K562 (cell line): ENCODE data around the gene FBXL12. TPM values are rescaled to one million over a fixed set of nuclear protein-coding genes. Genes with fewer than 3 reads are reported as not detected.

Source experiments
- ATAC-seq: fragments of 200-7000 bp; cut with Tn5 transposase; 3 replicates; pipeline ENCODE4 v1.9.1; 2020; ENCODE audit warnings: moderate library complexity
- BruUV-seq: library from RNA; stranded (reverse); fragments of 400-500 nt; replicated peaks from 2 replicates; lab custom pipeline; 2021; lab: Mats Ljungman, UMichigan
- CTCF ChIA-PET: fragments of 300-600 bp; formaldehyde crosslinking; extraction: SDS; loops from one replicate; lab custom pipeline; 2021; ENCODE audit warnings: low intra/inter-chr PET ratio; lab: Yijun Ruan, JAX
- POLR2A ChIA-PET: fragments of 300-600, 350-650 bp; sonication (Branson Sonifier 250); formaldehyde crosslinking; extraction: SDS; loops from one replicate; lab custom pipeline; 2021; ENCODE audit warnings: antibody characterized with exemption, inconsistent platforms; lab: Yijun Ruan, JAX
- DNase-seq, 4 experiments: peaks; one replicate each; pipeline versions ENCODE4 v3.0.0 to v3.0.0-alpha.2; 2011 to 2018; ENCODE audit warnings: low spot score in 3 of 4, mixed read lengths in 3 of 4; ENCODE audit errors: extremely low read depth in 1 of 4
- FAIRE-seq: peaks from 2 replicates; lab custom pipeline; 2011; peaks lifted over from hg19 to GRCh38; lab: Jason Lieb, UNC
- H2AFZ ChIP-seq: 2 replicates; pipeline ENCODE4 v1.6.0; 2011; ENCODE audit warnings: low read depth, low read length, control low read depth, inconsistent platforms
- H3K27ac ChIP-seq: fragments of 200-600 bp; 3 replicates; pipeline ENCODE4 v1.8.0; 2011; ENCODE audit warnings: low read depth, mild to moderate bottlenecking, control low read depth, inconsistent platforms, low read length, moderate library complexity, mixed read lengths; ENCODE audit errors: extremely low read depth
- H3K27me3 ChIP-seq, 2 experiments: fragments of 300-600 bp in 1 of 2; 2 replicates in 1 of 2; 3 replicates in 1 of 2; pipeline versions ENCODE4 v1.6.0 to v1.8.0; 2011; ENCODE audit warnings: inconsistent platforms in 2 of 2, low read length in 2 of 2, mild to moderate bottlenecking in 1 of 2, mixed read lengths in 1 of 2, moderate library complexity in 1 of 2; ENCODE audit not compliant: control insufficient read depth in 2 of 2, insufficient read depth in 2 of 2
- H3K36me3 ChIP-seq: fragments of 300-600 bp; 3 replicates; pipeline ENCODE4 v1.8.0; 2011; ENCODE audit warnings: mild to moderate bottlenecking, low read length, inconsistent platforms; ENCODE audit not compliant: control insufficient read depth, insufficient read depth
- H3K4me1 ChIP-seq, 2 experiments: fragments of 200-600 bp in 1 of 2; replicated peaks in 1 of 2; 2 replicates in 1 of 2; 3 replicates in 1 of 2; pipeline versions ENCODE4 v1.5.1 to v1.8.0; 2011; ENCODE audit warnings: inconsistent platforms in 2 of 2, low read length in 2 of 2, mild to moderate bottlenecking in 1 of 2, mixed read lengths in 1 of 2, moderate library complexity in 1 of 2; ENCODE audit not compliant: control insufficient read depth in 2 of 2, insufficient read depth in 2 of 2
- H3K4me2 ChIP-seq: 2 replicates; pipeline ENCODE4 v1.6.1; 2011; ENCODE audit warnings: low read length, control low read depth, inconsistent platforms, mixed read lengths; ENCODE audit not compliant: insufficient read depth
- H3K4me3 ChIP-seq: fragments of 200-600 bp; sonication (generic), shearing (Covaris generic); 2 replicates; pipeline ENCODE4 v1.5.1; 2016; ENCODE audit warnings: control low read depth, inconsistent platforms
- H3K79me2 ChIP-seq: fragments of 200-600 bp; 3 replicates; pipeline ENCODE4 v1.8.0; 2011; ENCODE audit warnings: low read length, inconsistent platforms; ENCODE audit not compliant: control insufficient read depth, insufficient read depth
- H3K9ac ChIP-seq, 2 experiments: 2 replicates each; pipeline versions ENCODE4 v1.6.0 to v1.6.1; 2011; ENCODE audit warnings: low read depth in 2 of 2, low read length in 2 of 2, control low read depth in 1 of 2, inconsistent platforms in 1 of 2, mild to moderate bottlenecking in 1 of 2, mixed read lengths in 1 of 2; ENCODE audit not compliant: insufficient read depth in 1 of 2
- H3K9me1 ChIP-seq: one replicate; pipeline ENCODE4 v1.6.0; 2011; ENCODE audit warnings: inconsistent platforms, mild to moderate bottlenecking, low read length, moderate library complexity; ENCODE audit not compliant: control insufficient read depth, insufficient read depth
- H3K9me3 ChIP-seq: replicated peaks from 2 replicates; pipeline ENCODE4 v1.5.1; 2011; ENCODE audit warnings: low read depth, low read length, inconsistent platforms; ENCODE audit not compliant: control insufficient read depth, insufficient read depth
- H4K20me1 ChIP-seq: replicated peaks from 2 replicates; pipeline ENCODE4 v1.6.1; 2011; ENCODE audit warnings: low read length, inconsistent platforms, mixed read lengths; ENCODE audit not compliant: control insufficient read depth, insufficient read depth
- BCOR ChIP-seq: fragments of 450-650 bp; IDR thresholded peaks from 2 replicates; pipeline ENCODE4 v1.6.1; 2016
- HDGF ChIP-seq: fragments of 450-650 bp; IDR thresholded peaks from 2 replicates; pipeline ENCODE4 v1.6.1; 2016
- KDM1A ChIP-seq, 2 experiments: fragments of 450-650 bp; IDR thresholded peaks; 2 replicates each; pipeline ENCODE4 v1.6.1; 2016; ENCODE audit warnings: mild to moderate bottlenecking in 2 of 2
- MED1 ChIP-seq: sonication (generic); formaldehyde crosslinking; IDR thresholded peaks from 2 replicates; pipeline ENCODE4 v1.8.1; 2023; ENCODE audit warnings: missing genetic modification reagents, borderline replicate concordance
- RBM25 ChIP-seq: fragments of 200-400 bp; formaldehyde crosslinking; IDR thresholded peaks from 2 replicates; pipeline ENCODE4 v1.6.1; 2018; ENCODE audit warnings: low read length, low read depth, moderate library complexity; ENCODE audit not compliant: severe bottlenecking
- ZBTB40 ChIP-seq, 2 experiments: fragments of 450-650 bp in 1 of 2; sonication (generic) in 1 of 2; formaldehyde crosslinking in 1 of 2; IDR thresholded peaks; 2 replicates each; pipeline versions ENCODE4 v1.7.1 to v1.9.0; 2016 to 2022; ENCODE audit warnings: inconsistent platforms in 1 of 2, mild to moderate bottlenecking in 1 of 2, missing genetic modification reagents in 1 of 2
- ZNF134 ChIP-seq: fragments of 250-450 bp; sonication (Bioruptor Pico); conservative IDR thresholded peaks from 2 replicates; pipeline ENCODE4 v1.4.0; 2020
- WGBS: fragments of 100-300 bp; shearing (Covaris generic); methylation state at CpG from one replicate; pipeline ENCODE4 v1.1.6; 2016; ENCODE audit warnings: low coverage, mixed read lengths; ENCODE audit not compliant: insufficient coverage; ENCODE audit errors: missing lambda C conversion rate; 5-methylcytosine and 5-hydroxymethylcytosine counted together
- in situ Hi-C: fragments of 300-500 bp; cut with MboI; formaldehyde crosslinking; loops from 4 replicates; pipeline ENCODE4 v1.15.0; 2018; ENCODE audit warnings: inconsistent platforms, mixed read lengths
- intact Hi-C: fragments of 100-400 bp; cut with micrococcal nuclease; formaldehyde crosslinking; loops from 2 replicates; pipeline ENCODE4 v1.14.2; 2022
- polyA plus RNA-seq, 8 experiments: library from polyadenylated mRNA; depleted of rRNA in 4 of 8; stranded (reverse) in 5 of 8; unstranded in 3 of 8; fragments of >200 nt; fragmentation: Nextera tagmentation in 2 of 8; fragmentation: Illumina TruSeq in 1 of 8; extraction: Ambion mirVana in 2 of 8; extraction: Trizol in 1 of 8; gene quantifications; 2 replicates each; pipeline versions ENCODE4 v1.2.1 to v1.2.3, GENCODE V29; 2011 to 2014; ENCODE audit warnings: inconsistent platforms in 1 of 8, missing spikeins in 1 of 8
- total RNA-seq, 7 experiments: library from RNA; depleted of rRNA in 6 of 7; stranded (reverse); fragments of >200 nt in 6 of 7; fragmentation: Illumina TruSeq in 2 of 7; extraction: Trizol in 2 of 7; gene quantifications; 2 replicates each; pipeline versions ENCODE4 v1.2.1 to v1.2.3, GENCODE V29; 2011 to 2021; ENCODE audit warnings: low replicate concordance in 1 of 7

Gene FBXL12
- total and polyA plus RNA-seq, 9 of the 15 experiments (the other 6 are each of a cell fraction or from before 2014, with no cell fraction given): 2.7 to 40.5 (median 26.5) TPM

GRCh38 chr19:9799162-9799561 lies 19.7 kb downstream of the FBXL12 start:
- Histone ChIP-seq H3K9me3 (no peaks in the 10 kb centered on the region; the same call in 1 of the 2 replicates), H3K9ac (no peak overlapping the region), H3K79me2 (no peaks in the 10 kb centered on the region), H3K36me3 (no peaks in the 10 kb centered on the region), H3K9me1 (no peaks in the 10 kb centered on the region), H3K27me3 (no peaks in the 10 kb centered on the region), H3K4me3 (no peak overlapping the region), H3K4me1 (peaks cover 0 to 3% of the 10 kb centered on the region in 2 experiments; a peak in 1 of 5 replicates), H2AFZ (no peak overlapping the region), H3K4me2 (no peak overlapping the region), H4K20me1 (no peaks in the 10 kb centered on the region)
- DNase-seq: no peak
- in situ Hi-C loops: loop anchor here (10.0 kb wide), 1 partner anchor 664 kb away; no protein-coding TSS in a partner anchor
- no TSS peak for BruUV-seq
- intact Hi-C loops: no loop called here
- FAIRE-seq: no peak
- TF ChIP-seq HDGF: no peak
- TF ChIP-seq BCOR: peak; percentile 66; the same call in 1 of the 2 replicates
- TF ChIP-seq KDM1A (IDR thresholded peaks at IDR 0.05): peak in 1 of 2 experiments; percentile 29; a peak in 1 of 4 replicates
- peak; percentile 67 for TF ChIP-seq RBM25
- TF ChIP-seq, all 486 proteins: peak for 3
- ATAC-seq: no peak
- CTCF ChIA-PET: interaction anchor here (0.8 kb wide), 1 partner anchor 48 kb away, joined by 5 read pairs; no protein-coding TSS in a partner anchor
- POLR2A ChIA-PET: interaction anchor here (1.1 kb wide), 1 partner anchor 10 kb away, joined by 4 read pairs; no protein-coding TSS in a partner anchor
- H3K27ac ChIP-seq: no peak overlapping the region

- no peaks in the 10 kb centered on the region for H3K36me3 ChIP-seq
- H3K4me1 ChIP-seq: peaks cover 3 to 4% of the 10 kb centered on the region in 2 experiments; a peak in 4 of 5 replicates
- ChIA-PET CTCF (no interaction called here), POLR2A (no interaction called here)
- H4K20me1 ChIP-seq: no peaks in the 10 kb centered on the region
- H3K4me3 ChIP-seq: no peak overlapping the region
- intact Hi-C loops: no loop called here
- no peak overlapping the region for H3K9ac ChIP-seq
- no peak for DNase-seq
- no peak overlapping the region for H2AFZ ChIP-seq
- FAIRE-seq: no peak
- H3K79me2 ChIP-seq: peaks cover 3% of the 10 kb centered on the region; the same call in 1 of the 3 replicates
- in situ Hi-C loops: loop anchor here (10.0 kb wide), 1 partner anchor 663 kb away; no protein-coding TSS in a partner anchor
- 33% methylated on average over 5 of the region's 5 CpGs for WGBS
- H3K4me2 ChIP-seq: no peak overlapping the region
- H3K27ac ChIP-seq: no peak overlapping the region
- H3K27me3 ChIP-seq: no peaks in the 10 kb centered on the region
- no peaks in the 10 kb centered on the region for H3K9me1 ChIP-seq
- peaks cover 5% of the 10 kb centered on the region; the same call in 1 of the 2 replicates for H3K9me3 ChIP-seq
- BruUV-seq: no TSS peak
- no peak for ATAC-seq
- no peak for TF ChIP-seq ZNF134
- TF ChIP-seq MED1 (CRISPR knock-in tag): no peak
- no peak for TF ChIP-seq ZBTB40 (IDR thresholded peaks at IDR 0.05)
- TF ChIP-seq ZBTB40 (CRISPR knock-in tag; IDR thresholded peaks at IDR 0.05): no peak
These were observed 21.0 kb downstream of the FBXL12 start for GRCh38 chr19:9797871-9798270.
